Measurements from ENCODE around the gene RBM10. TPM values are rescaled to one million over a fixed set of nuclear protein-coding genes. Genes with fewer than 3 reads are reported as not detected.

RBM10 gene
- total and polyA plus RNA-seq, 2 donors (not counting 1 experiment from before 2014, with no cell fraction given), result 48.7 to 51.6 TPM

DNA sequence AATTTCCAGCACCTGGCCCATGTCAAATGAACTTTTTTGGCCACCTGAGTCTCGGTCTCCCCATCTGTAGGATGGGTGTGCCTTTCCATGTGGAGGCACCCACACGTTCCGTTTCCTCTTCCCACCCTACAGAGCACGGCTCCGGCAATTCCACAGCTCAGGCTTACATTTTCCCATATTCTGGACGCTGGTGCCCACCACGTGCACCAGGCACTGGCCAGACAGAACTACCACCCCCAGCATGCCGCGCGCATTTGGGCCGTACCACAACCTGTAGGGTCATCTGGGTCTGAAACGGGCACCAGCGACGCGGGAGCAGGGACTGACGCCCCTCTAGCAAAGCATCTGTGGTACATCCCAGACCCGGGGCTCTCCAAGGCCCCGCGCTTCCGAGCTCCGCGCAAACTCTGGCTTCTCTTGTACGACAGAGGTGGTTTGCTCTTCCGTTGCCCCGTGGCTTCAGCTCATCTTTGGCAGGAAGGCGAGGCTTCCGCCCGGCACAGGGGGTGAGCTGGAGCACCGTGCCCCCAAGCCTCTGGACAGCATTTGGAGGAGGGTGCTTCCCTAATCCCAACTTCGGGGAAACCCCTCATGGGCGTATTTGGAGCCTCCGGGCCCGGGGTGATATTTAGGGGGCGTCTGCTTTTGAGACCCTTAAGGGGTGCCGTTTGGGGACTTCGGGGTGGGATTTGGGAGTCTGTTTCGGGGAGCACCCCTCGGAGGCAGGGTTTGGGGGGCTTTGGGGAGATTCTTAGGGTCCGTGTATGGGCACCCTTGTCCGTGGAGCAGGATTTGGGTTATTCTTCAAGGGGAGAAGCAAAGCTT lies 45.6 kb downstream of the RBM10 start:
- no peaks in the 10 kb centered on the region for H3K9me3 Mint-ChIP-seq (ENCODE audit: insufficient read depth)
- intact Hi-C loops (cut with micrococcal nuclease), result loop anchor here (5.0 kb wide), 2 partner anchors 122 to 462 kb away; partner anchors contain the start of gene ELK1
- Histone ChIP-seq H3K4me3 (ENCODE audit: control extremely low read depth in 1 of 5, extremely low read depth in 1 of 5, insufficient read depth in 1 of 5, low read depth in 2 of 5, low read length in 4 of 5) (peak overlapping the region; percentile 44 to 80 (median 66)), H3K4me2 (replicated peaks; ENCODE audit: low read depth, low read length, poor library complexity, severe bottlenecking) (peak overlapping the region; percentile 90), H3K79me2 (ENCODE audit: control insufficient read depth, insufficient read depth, low read length) (peaks cover 24% of the 10 kb centered on the region), H3K9ac (ENCODE audit: low read length) (peak overlapping the region; percentile 82), H3K9me3 (ENCODE audit: control extremely low read depth in 1 of 3, control insufficient read depth in 2 of 3, insufficient read depth in 1 of 3, low read length in 2 of 3) (no peaks in the 10 kb centered on the region), H3K4me1 (ENCODE audit: control insufficient read depth in 2 of 2, insufficient read depth in 2 of 2, low read length in 2 of 2) (peaks cover 26 to 41% of the 10 kb centered on the region in 2 donors), H2AFZ (ENCODE audit: insufficient read depth, low read depth, low read length, poor library complexity, severe bottlenecking) (peak overlapping the region; percentile 80), H3K27me3 (replicated peaks in 1 of 4; ENCODE audit: control extremely low read depth in 1 of 4, control insufficient read depth in 3 of 4, insufficient read depth in 4 of 4, low read length in 3 of 4) (no peaks in the 10 kb centered on the region), H4K20me1 (ENCODE audit: control insufficient read depth, insufficient read depth, low read length, poor library complexity, severe bottlenecking) (no peaks in the 10 kb centered on the region), H3K36me3 (replicated peaks in 1 of 2; ENCODE audit: control extremely low read depth in 1 of 2, control insufficient read depth in 1 of 2, extremely low read depth in 1 of 2, insufficient read depth in 2 of 2, low read length in 1 of 2) (peaks cover 0 to 4% of the 10 kb centered on the region in 2 experiments), H3K27ac (ENCODE audit: low read length in 2 of 2) (peak overlapping the region; percentile 78 to 84)
- 0% methylated on average over 23 of the region's 40 CpGs for WGBS (ENCODE audit: insufficient coverage)
- CTCF ChIA-PET, result interaction anchor here (2.4 to 3.8 kb wide), 2 partner anchors 193 to 333 kb away, joined by 22 to 23 read pairs; no protein-coding TSS in a partner anchor
- H3K4me3 Mint-ChIP-seq, result peak overlapping the region; percentile 91
- no peaks in the 10 kb centered on the region for H3K27me3 Mint-ChIP-seq
- POLR2A ChIA-PET, result interaction anchor here (0.7 to 1.6 kb wide), 6 partner anchors 27 to 371 kb away, joined by 3 to 11 read pairs (median 6); partner anchors contain the start of genes ARAF, CDK16, NDUFB11 and RBM10
- peak; percentile 90 for DNase-seq
- TF ChIP-seq EZH2 (IDR thresholded peaks at IDR 0.05; ENCODE audit: borderline replicate concordance, insufficient read depth, low read depth, low read length, poor library complexity, severe bottlenecking), result no peak
- TF ChIP-seq, protein P1, sequence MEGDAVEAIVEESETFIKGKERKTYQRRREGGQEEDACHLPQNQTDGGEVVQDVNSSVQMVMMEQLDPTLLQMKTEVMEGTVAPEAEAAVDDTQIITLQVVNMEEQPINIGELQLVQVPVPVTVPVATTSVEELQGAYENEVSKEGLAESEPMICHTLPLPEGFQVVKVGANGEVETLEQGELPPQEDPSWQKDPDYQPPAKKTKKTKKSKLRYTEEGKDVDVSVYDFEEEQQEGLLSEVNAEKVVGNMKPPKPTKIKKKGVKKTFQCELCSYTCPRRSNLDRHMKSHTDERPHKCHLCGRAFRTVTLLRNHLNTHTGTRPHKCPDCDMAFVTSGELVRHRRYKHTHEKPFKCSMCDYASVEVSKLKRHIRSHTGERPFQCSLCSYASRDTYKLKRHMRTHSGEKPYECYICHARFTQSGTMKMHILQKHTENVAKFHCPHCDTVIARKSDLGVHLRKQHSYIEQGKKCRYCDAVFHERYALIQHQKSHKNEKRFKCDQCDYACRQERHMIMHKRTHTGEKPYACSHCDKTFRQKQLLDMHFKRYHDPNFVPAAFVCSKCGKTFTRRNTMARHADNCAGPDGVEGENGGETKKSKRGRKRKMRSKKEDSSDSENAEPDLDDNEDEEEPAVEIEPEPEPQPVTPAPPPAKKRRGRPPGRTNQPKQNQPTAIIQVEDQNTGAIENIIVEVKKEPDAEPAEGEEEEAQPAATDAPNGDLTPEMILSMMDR (IDR thresholded peaks at IDR 0.05), result no peak
- H3K4me1 Mint-ChIP-seq, result peaks cover 40% of the 10 kb centered on the region
- peak overlapping the region; percentile 88 for H3K27ac Mint-ChIP-seq
- peak; percentile 75 for ATAC-seq (ENCODE audit: low read depth)
